Osteocyte (in vitro differentiated cells): ENCODE results near the gene CCDC106. TPM values are rescaled to one million over a fixed set of nuclear protein-coding genes. Genes with fewer than 3 reads are reported as not detected.

Source experiments
- DNase-seq: peaks from one replicate; pipeline ENCODE4 v3.0.0; 2021; ENCODE audit warnings: mixed read lengths; ENCODE audit not compliant: unreplicated experiment; ENCODE audit errors: extremely low spot score
- H3K27ac Mint-ChIP-seq: one replicate; pipeline ENCODE4 v1.8.0; 2021; ENCODE audit warnings: mild to moderate bottlenecking, mixed read lengths; ENCODE audit not compliant: unreplicated experiment
- H3K27me3 Mint-ChIP-seq: one replicate; pipeline ENCODE4 v1.8.0; 2021; ENCODE audit warnings: mixed read lengths; ENCODE audit not compliant: unreplicated experiment
- H3K36me3 Mint-ChIP-seq: one replicate; pipeline ENCODE4 v1.8.0; 2021; ENCODE audit warnings: mixed read lengths; ENCODE audit not compliant: unreplicated experiment
- H3K4me1 Mint-ChIP-seq: one replicate; pipeline ENCODE4 v1.8.0; 2021; ENCODE audit warnings: mixed read lengths; ENCODE audit not compliant: unreplicated experiment
- H3K4me3 Mint-ChIP-seq: one replicate; pipeline ENCODE4 v1.8.0; 2021; ENCODE audit warnings: mild to moderate bottlenecking, moderate library complexity, mixed read lengths; ENCODE audit not compliant: unreplicated experiment
- H3K9me3 Mint-ChIP-seq: one replicate; pipeline ENCODE4 v1.8.0; 2021; ENCODE audit warnings: mixed read lengths; ENCODE audit not compliant: unreplicated experiment
- total RNA-seq: library from RNA; stranded (reverse); gene quantifications from 2 replicates; pipeline ENCODE4 v1.2.1, GENCODE V29; 2021
- TF ChIP-seq, protein P1 (sequence below): fragments of 200-600 bp; sonication (generic); IDR thresholded peaks from 2 replicates; pipeline ENCODE4 v1.5.0; 2021; ENCODE audit warnings: antibody characterized with exemption, mild to moderate bottlenecking, moderate library complexity

The CCDC106 gene
- total RNA-seq, 1 donor from 2014 or later = 25.9 TPM

GRCh38 chr19:55675661-55676354 lies 27.8 kb downstream of the CCDC106 start:
- Mint-ChIP-seq H3K27me3 (no peaks in the 10 kb centered on the region), H3K36me3 (peaks cover 15% of the 10 kb centered on the region), H3K27ac (peak overlapping the region; percentile 92), H3K9me3 (no peaks in the 10 kb centered on the region), H3K4me3 (peak overlapping the region; percentile 97), H3K4me1 (peaks cover 41% of the 10 kb centered on the region)
- DNase-seq = no peak
- TF ChIP-seq, protein P1, sequence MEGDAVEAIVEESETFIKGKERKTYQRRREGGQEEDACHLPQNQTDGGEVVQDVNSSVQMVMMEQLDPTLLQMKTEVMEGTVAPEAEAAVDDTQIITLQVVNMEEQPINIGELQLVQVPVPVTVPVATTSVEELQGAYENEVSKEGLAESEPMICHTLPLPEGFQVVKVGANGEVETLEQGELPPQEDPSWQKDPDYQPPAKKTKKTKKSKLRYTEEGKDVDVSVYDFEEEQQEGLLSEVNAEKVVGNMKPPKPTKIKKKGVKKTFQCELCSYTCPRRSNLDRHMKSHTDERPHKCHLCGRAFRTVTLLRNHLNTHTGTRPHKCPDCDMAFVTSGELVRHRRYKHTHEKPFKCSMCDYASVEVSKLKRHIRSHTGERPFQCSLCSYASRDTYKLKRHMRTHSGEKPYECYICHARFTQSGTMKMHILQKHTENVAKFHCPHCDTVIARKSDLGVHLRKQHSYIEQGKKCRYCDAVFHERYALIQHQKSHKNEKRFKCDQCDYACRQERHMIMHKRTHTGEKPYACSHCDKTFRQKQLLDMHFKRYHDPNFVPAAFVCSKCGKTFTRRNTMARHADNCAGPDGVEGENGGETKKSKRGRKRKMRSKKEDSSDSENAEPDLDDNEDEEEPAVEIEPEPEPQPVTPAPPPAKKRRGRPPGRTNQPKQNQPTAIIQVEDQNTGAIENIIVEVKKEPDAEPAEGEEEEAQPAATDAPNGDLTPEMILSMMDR = no peak

- DNase-seq = no peak
- Mint-ChIP-seq H3K36me3 (peaks cover 15% of the 10 kb centered on the region), H3K27me3 (no peaks in the 10 kb centered on the region), H3K27ac (peak overlapping the region; percentile 35), H3K4me1 (peaks cover 38% of the 10 kb centered on the region), H3K4me3 (peak overlapping the region; percentile 97), H3K9me3 (no peaks in the 10 kb centered on the region)
- TF ChIP-seq, protein P1 = no peak
Observed at GRCh38 chr19:55676383-55676782, 28.4 kb downstream of the CCDC106 start.

DNA sequence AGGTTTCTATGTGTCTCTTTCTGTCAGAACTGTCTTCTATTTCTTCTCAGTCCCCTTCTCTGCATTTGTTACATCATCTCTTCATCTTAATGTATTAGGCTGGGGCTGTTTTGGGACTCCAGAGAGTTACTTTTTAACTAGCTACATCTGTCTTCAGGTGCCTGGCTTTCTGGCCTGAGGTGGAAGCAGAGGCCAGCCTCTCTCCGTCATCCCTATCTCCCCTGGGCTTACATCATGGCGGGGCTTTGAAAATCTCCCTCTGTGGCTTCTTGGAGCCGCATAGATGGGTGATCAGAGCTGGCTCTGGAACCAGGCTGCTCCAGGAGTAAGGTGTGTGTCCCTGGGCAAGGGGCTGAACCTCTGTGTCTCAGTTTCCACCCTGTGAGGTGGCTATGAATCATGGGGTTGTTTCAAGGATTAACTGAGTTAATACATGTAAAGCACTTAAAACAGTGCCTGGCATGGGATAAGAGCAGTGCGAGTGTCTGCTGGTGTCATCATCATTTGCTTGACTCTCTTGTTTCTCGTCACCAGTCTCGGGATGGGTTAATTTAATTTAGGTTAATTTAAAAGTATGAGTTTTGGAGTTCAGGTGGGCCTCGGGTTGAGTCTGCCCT lies 29.0 kb downstream of the CCDC106 start:
- no peak for DNase-seq
- Mint-ChIP-seq H3K9me3 (no peaks in the 10 kb centered on the region), H3K36me3 (peaks cover 15% of the 10 kb centered on the region), H3K27me3 (no peaks in the 10 kb centered on the region), H3K27ac (peak overlapping the region; percentile 5), H3K4me3 (peak overlapping the region; percentile 97), H3K4me1 (peaks cover 35% of the 10 kb centered on the region)
- TF ChIP-seq, protein P1 = no peak

GRCh38 chr19:55677572-55678028 lies 29.6 kb downstream of the CCDC106 start:
- peaks cover 32% of the 10 kb centered on the region for H3K4me1 Mint-ChIP-seq
- H3K27me3 Mint-ChIP-seq = no peaks in the 10 kb centered on the region
- H3K27ac Mint-ChIP-seq = peak overlapping the region; percentile 63
- TF ChIP-seq, protein P1 = no peak
- DNase-seq = no peak
- H3K4me3 Mint-ChIP-seq = peak overlapping the region; percentile 38
- no peaks in the 10 kb centered on the region for H3K9me3 Mint-ChIP-seq
- peaks cover 15% of the 10 kb centered on the region for H3K36me3 Mint-ChIP-seq

DNA sequence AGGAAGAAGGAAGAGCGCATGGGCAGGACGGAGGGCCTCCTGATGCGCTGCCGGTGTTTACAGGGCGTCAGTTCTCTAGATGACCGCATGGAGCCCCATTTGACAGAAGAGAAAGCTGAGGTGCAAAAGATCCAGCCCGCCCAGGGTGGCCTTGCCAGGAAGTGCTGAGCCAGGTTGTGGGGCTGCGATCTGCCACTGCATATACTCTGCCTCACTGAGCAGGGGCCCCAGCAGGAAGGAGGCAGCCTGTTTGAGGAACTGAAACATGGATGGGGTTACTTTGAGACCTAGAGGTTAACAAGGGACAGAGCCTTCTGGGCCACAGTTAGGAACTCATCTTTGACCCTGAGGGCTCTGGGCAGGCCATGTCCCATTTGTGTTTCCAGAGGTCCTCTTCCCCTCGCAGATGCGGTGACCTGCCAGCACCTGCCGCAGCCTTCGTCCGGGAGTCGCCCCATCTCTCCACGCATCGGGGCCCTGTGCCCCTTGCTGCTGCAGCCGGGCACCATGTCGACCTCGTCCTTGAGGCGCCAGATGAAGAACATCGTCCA lies 30.2 kb downstream of the CCDC106 start:
- no peak for DNase-seq
- Mint-ChIP-seq H3K4me3 (no peak overlapping the region), H3K4me1 (peaks cover 32% of the 10 kb centered on the region), H3K36me3 (peaks cover 15% of the 10 kb centered on the region), H3K9me3 (no peaks in the 10 kb centered on the region), H3K27ac (peak overlapping the region; percentile 63), H3K27me3 (no peaks in the 10 kb centered on the region)
- TF ChIP-seq, protein P1 = no peak
